Neural progenitor cell (in vitro differentiated cells): ENCODE data around the gene PLXDC2. TPM values are rescaled to one million over a fixed set of nuclear protein-coding genes. Genes with fewer than 3 reads are reported as not detected.

Source experiments
- DNase-seq: peaks from one replicate; pipeline ENCODE4 v3.0.0-alpha.2; 2016; ENCODE audit warnings: low spot score
- H2AFZ ChIP-seq: fragments of 200-600 bp; sonication (generic); replicated peaks from 2 replicates; pipeline ENCODE4 v1.6.1; 2016; ENCODE audit warnings: antibody characterized with exemption
- H3F3A ChIP-seq: fragments of 200-600 bp; sonication (generic); 2 replicates; pipeline ENCODE4 v1.6.1; 2016; ENCODE audit warnings: antibody characterized with exemption, low read depth
- H3K27ac ChIP-seq: fragments of 200-600 bp; sonication (generic); 2 replicates; pipeline ENCODE4 v1.5.1; 2016; ENCODE audit warnings: mild to moderate bottlenecking
- H3K27me3 ChIP-seq: fragments of 200-600 bp; sonication (generic); 2 replicates; pipeline ENCODE4 v1.6.1; 2016; ENCODE audit warnings: mild to moderate bottlenecking, moderate library complexity
- H3K36me3 ChIP-seq: fragments of 200-600 bp; sonication (generic); 2 replicates; pipeline ENCODE4 v1.5.1; 2016
- H3K4me1 ChIP-seq: fragments of 200-600 bp; sonication (generic); 2 replicates; pipeline ENCODE4 v1.6.1; 2016; ENCODE audit warnings: mixed run types
- H3K4me2 ChIP-seq: fragments of 200-600 bp; sonication (generic); 2 replicates; pipeline ENCODE4 v1.6.1; 2016
- H3K4me3 ChIP-seq: fragments of 200-600 bp; sonication (generic); 2 replicates; pipeline ENCODE4 v1.5.1; 2016
- H3K79me2 ChIP-seq: fragments of 200-600 bp; sonication (generic); 2 replicates; pipeline ENCODE4 v1.6.1; 2016; ENCODE audit warnings: low read depth
- H3K9ac ChIP-seq: fragments of 200-600 bp; sonication (generic); 2 replicates; pipeline ENCODE4 v1.6.1; 2016
- H3K9me3 ChIP-seq: fragments of 200-600 bp; sonication (generic); 2 replicates; pipeline ENCODE4 v1.5.1; 2016; ENCODE audit warnings: low read depth
- H4K20me1 ChIP-seq: fragments of 200-600 bp; sonication (generic); 2 replicates; pipeline ENCODE4 v1.6.1; 2016; ENCODE audit warnings: low read depth
- H3K27ac Mint-ChIP-seq: 3 replicates; pipeline ENCODE4 v1.8.0; 2021; ENCODE audit warnings: mixed read lengths
- H3K27me3 Mint-ChIP-seq: 2 replicates; pipeline ENCODE4 v1.8.0; 2022; ENCODE audit warnings: low read depth, mild to moderate bottlenecking, inconsistent platforms, moderate library complexity, mixed read lengths; ENCODE audit not compliant: insufficient read depth
- H3K36me3 Mint-ChIP-seq: 3 replicates; pipeline ENCODE4 v1.8.0; 2021; ENCODE audit warnings: mixed read lengths
- H3K4me1 Mint-ChIP-seq: 3 replicates; pipeline ENCODE4 v1.8.0; 2021; ENCODE audit warnings: mixed read lengths
- H3K4me3 Mint-ChIP-seq: 3 replicates; pipeline ENCODE4 v1.8.0; 2021; ENCODE audit warnings: mild to moderate bottlenecking, moderate library complexity, mixed read lengths
- H3K9me3 Mint-ChIP-seq: 3 replicates; pipeline ENCODE4 v1.8.0; 2020; ENCODE audit warnings: mixed read lengths
- EZH2 ChIP-seq: fragments of 200-600 bp; sonication (generic); IDR thresholded peaks from 2 replicates; pipeline ENCODE4 v1.6.1; 2017; ENCODE audit warnings: antibody characterized with exemption, mild to moderate bottlenecking, moderate library complexity
- EZH2phosphoT487 ChIP-seq: fragments of 200-600 bp; sonication (generic); IDR thresholded peaks from 2 replicates; pipeline ENCODE4 v1.6.1; 2017; ENCODE audit warnings: antibody characterized with exemption
- total RNA-seq: library from RNA; depleted of rRNA; stranded (reverse); fragments of >200 nt; gene quantifications from 2 replicates; pipeline ENCODE4 v1.2.3, GENCODE V29; 2015; ENCODE audit warnings: low replicate concordance
- TF ChIP-seq, protein P1 (sequence below): fragments of 200-600 bp; sonication (generic); IDR thresholded peaks from 2 replicates; pipeline ENCODE4 v1.5.1; 2017; ENCODE audit warnings: antibody characterized with exemption, mild to moderate bottlenecking

Gene PLXDC2
- total RNA-seq, 1 donor from 2014 or later, result 44.2 TPM

DNA sequence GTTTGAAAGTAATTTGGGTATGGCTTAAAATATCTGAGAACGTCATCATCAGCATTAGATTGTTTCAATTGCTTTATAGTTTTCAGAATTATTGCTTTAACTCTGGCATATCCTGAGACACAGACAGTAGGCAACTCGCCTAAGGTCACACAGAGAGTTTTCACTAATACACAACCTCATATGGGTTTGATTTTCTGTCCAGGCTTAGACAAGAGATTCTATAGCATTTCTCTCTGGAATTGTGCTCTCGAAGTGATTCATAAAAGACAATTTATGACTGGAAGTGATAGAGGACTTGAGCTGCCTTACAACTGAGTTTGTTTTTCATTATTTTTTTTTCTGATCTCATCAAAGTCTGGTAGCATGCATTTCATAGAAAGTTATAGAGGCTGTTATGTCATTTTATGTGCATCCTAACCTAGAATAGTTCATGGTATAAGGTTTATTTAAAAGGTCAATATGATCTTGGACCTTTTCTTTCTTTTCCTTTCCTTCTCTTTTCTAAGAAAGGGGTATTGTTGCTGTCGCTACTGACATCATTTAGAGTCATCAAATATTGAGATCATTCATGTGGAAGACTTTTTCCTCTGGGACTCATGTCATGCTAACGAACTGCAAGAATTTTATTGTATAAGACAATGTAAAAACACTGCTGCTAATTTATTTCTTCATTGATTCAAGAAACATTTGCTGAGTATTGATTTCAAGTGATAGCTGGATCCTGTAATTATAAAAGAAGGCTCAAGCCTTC, 278.2 kb downstream of the PLXDC2 start:
- Histone ChIP-seq H3K27me3 (no peaks in the 10 kb centered on the region), H3K4me3 (no peak overlapping the region), H4K20me1 (no peaks in the 10 kb centered on the region), H3K4me1 (peaks cover 31% of the 10 kb centered on the region), H2AFZ (no peak overlapping the region), H3K9ac (no peak overlapping the region), H3K27ac (no peak overlapping the region), H3K36me3 (no peaks in the 10 kb centered on the region), H3K79me2 (no peaks in the 10 kb centered on the region), H3K9me3 (no peaks in the 10 kb centered on the region), H3K4me2 (no peak overlapping the region), H3F3A (no peaks in the 10 kb centered on the region)
- H3K36me3 Mint-ChIP-seq, result peaks cover 3% of the 10 kb centered on the region
- H3K27ac Mint-ChIP-seq, result no peak overlapping the region
- TF ChIP-seq EZH2 (no peak), EZH2phosphoT487 (no peak)
- TF ChIP-seq, protein P1, sequence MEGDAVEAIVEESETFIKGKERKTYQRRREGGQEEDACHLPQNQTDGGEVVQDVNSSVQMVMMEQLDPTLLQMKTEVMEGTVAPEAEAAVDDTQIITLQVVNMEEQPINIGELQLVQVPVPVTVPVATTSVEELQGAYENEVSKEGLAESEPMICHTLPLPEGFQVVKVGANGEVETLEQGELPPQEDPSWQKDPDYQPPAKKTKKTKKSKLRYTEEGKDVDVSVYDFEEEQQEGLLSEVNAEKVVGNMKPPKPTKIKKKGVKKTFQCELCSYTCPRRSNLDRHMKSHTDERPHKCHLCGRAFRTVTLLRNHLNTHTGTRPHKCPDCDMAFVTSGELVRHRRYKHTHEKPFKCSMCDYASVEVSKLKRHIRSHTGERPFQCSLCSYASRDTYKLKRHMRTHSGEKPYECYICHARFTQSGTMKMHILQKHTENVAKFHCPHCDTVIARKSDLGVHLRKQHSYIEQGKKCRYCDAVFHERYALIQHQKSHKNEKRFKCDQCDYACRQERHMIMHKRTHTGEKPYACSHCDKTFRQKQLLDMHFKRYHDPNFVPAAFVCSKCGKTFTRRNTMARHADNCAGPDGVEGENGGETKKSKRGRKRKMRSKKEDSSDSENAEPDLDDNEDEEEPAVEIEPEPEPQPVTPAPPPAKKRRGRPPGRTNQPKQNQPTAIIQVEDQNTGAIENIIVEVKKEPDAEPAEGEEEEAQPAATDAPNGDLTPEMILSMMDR, result no peak
- no peak for DNase-seq
- no peaks in the 10 kb centered on the region for H3K27me3 Mint-ChIP-seq
- no peak overlapping the region for H3K4me3 Mint-ChIP-seq
- peaks cover 11% of the 10 kb centered on the region for H3K4me1 Mint-ChIP-seq
- H3K9me3 Mint-ChIP-seq, result peaks cover 3% of the 10 kb centered on the region

DNA sequence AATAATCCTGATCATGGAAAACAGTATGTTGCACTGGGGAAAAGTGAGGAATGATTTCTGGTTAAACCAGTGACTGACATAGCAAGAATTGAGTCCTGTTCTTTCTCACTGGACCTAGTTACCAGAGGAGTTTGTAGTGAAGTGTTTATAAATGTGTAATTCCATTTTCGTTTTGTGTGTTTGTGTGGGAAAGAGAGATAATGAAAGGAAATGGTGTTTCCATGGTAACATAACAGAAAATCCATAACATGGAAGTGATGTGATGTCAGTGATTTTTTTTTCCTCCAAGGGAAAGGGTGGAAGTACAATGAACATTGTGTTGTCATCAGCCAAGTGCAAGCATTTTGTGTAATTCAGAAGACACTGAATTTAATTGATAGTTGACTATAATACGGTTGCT, 283.9 kb downstream of the PLXDC2 start:
- H3K36me3 ChIP-seq, result no peaks in the 10 kb centered on the region
- peaks cover 3% of the 10 kb centered on the region for H3K9me3 Mint-ChIP-seq
- H2AFZ ChIP-seq, result no peak overlapping the region
- H3K27me3 ChIP-seq, result no peaks in the 10 kb centered on the region
- H3K4me3 Mint-ChIP-seq, result no peak overlapping the region
- no peaks in the 10 kb centered on the region for H3K9me3 ChIP-seq
- H3K4me3 ChIP-seq, result no peak overlapping the region
- peaks cover 7% of the 10 kb centered on the region for H3K36me3 Mint-ChIP-seq
- no peaks in the 10 kb centered on the region for H3K79me2 ChIP-seq
- no peaks in the 10 kb centered on the region for H3F3A ChIP-seq
- peaks cover 28% of the 10 kb centered on the region for H3K4me1 Mint-ChIP-seq
- no peak overlapping the region for H3K9ac ChIP-seq
- no peak overlapping the region for H3K4me2 ChIP-seq
- peaks cover 24% of the 10 kb centered on the region for H3K4me1 ChIP-seq
- H3K27ac ChIP-seq, result no peak overlapping the region
- no peak for DNase-seq
- no peak for TF ChIP-seq EZH2phosphoT487
- TF ChIP-seq, protein P1, result no peak
- TF ChIP-seq EZH2, result no peak
- H3K27me3 Mint-ChIP-seq, result no peaks in the 10 kb centered on the region
- peak overlapping the region; percentile 36 for H3K27ac Mint-ChIP-seq
- no peaks in the 10 kb centered on the region for H4K20me1 ChIP-seq

DNA sequence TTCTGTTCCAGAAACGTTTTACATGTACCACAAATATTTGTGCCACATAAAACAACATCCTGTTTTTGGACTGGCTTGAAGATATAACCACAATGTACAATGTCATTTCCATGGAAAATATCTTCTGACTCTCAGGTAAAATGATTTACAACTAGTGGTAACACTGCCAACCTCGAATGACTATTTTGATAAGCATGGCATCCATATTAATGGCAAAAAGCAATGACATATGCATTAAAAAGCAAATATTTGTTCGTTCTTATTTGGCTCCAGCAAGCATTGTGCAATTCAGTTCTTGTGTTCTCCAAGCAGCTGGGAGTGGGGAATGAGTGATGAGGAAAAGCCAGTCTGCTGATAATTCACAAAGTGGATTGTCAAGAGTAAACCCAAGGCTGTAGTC, 289.0 kb downstream of the PLXDC2 start:
- TF ChIP-seq EZH2phosphoT487 (no peak), EZH2 (no peak)
- TF ChIP-seq, protein P1, result no peak
- Mint-ChIP-seq H3K27me3 (no peaks in the 10 kb centered on the region), H3K27ac (no peak overlapping the region), H3K36me3 (peaks cover 11% of the 10 kb centered on the region), H3K4me1 (peaks cover 11% of the 10 kb centered on the region), H3K9me3 (peaks cover 3% of the 10 kb centered on the region), H3K4me3 (no peak overlapping the region)
- Histone ChIP-seq H3K4me3 (no peak overlapping the region), H4K20me1 (no peaks in the 10 kb centered on the region), H2AFZ (no peak overlapping the region), H3K4me2 (no peak overlapping the region), H3K9me3 (no peaks in the 10 kb centered on the region), H3K9ac (no peak overlapping the region), H3K27ac (no peak overlapping the region), H3K36me3 (no peaks in the 10 kb centered on the region), H3K27me3 (no peaks in the 10 kb centered on the region), H3K79me2 (no peaks in the 10 kb centered on the region), H3K4me1 (no peaks in the 10 kb centered on the region), H3F3A (no peaks in the 10 kb centered on the region)
- DNase-seq, result no peak
